HL-60/S4 treated with retinoic acid at 250 ng/mL for 4 days and 3 days (cell line): Measurements from ENCODE around the gene ZNF213.

Experiments used
- in situ Hi-C: fragments of 300-500 bp; cut with MboI; formaldehyde crosslinking; loops from 2 replicates; pipeline ENCODE4 v1.7.0; 2022; ENCODE audit warnings: low sequenced_read_pairs

ZNF213 gene

GRCh38 chr16:3101018-3101840, 33.6 kb upstream of the ZNF213 start:
- in situ Hi-C loops = no loop called here

- in situ Hi-C loops = no loop called here
Measured at GRCh38 chr16:3101841-3102470, 32.9 kb upstream of the ZNF213 start.

- in situ Hi-C loops = no loop called here
Measured at GRCh38 chr16:3106205-3106928, 28.5 kb upstream of the ZNF213 start.

- in situ Hi-C loops = no loop called here
Measured at GRCh38 chr16:3112058-3112880, 22.6 kb upstream of the ZNF213 start, which contains the start of gene ZNF205. Gene ZNF205, plus strand, starts transcription at chr16:3112586. Its CDS starts 845 bp downstream, at chr16:3113431.

- in situ Hi-C loops = no loop called here
Measured at GRCh38 chr16:3112881-3113574, 21.8 kb upstream of the ZNF213 start.

GRCh38 chr16:3113765-3114479, 20.9 kb upstream of the ZNF213 start:
- in situ Hi-C loops = no loop called here

- in situ Hi-C loops = no loop called here
Measured at GRCh38 chr16:3115003-3115402, 19.8 kb upstream of the ZNF213 start.

- in situ Hi-C loops = no loop called here
Measured at GRCh38 chr16:3115561-3115960, 19.3 kb upstream of the ZNF213 start.

- in situ Hi-C loops = no loop called here
Measured at GRCh38 chr16:3118204-3118790, 16.5 kb upstream of the ZNF213 start.

- in situ Hi-C loops = no loop called here
Measured at GRCh38 chr16:3118846-3119245, 16.0 kb upstream of the ZNF213 start.

GRCh38 chr16:3119286-3119685, 15.5 kb upstream of the ZNF213 start:
- in situ Hi-C loops = no loop called here

- in situ Hi-C loops = no loop called here
Measured at GRCh38 chr16:3119701-3120408, 15.0 kb upstream of the ZNF213 start.

- in situ Hi-C loops = no loop called here
Measured at GRCh38 chr16:3120435-3120834, 14.4 kb upstream of the ZNF213 start.

- in situ Hi-C loops = no loop called here
Measured at GRCh38 chr16:3121851-3122467, 12.9 kb upstream of the ZNF213 start.

GRCh38 chr16:3122926-3123570, 11.8 kb upstream of the ZNF213 start:
- in situ Hi-C loops = no loop called here

- in situ Hi-C loops = no loop called here
Measured at GRCh38 chr16:3123986-3124886, 10.6 kb upstream of the ZNF213 start.

- in situ Hi-C loops = no loop called here
Measured at GRCh38 chr16:3127745-3128144, 7.1 kb upstream of the ZNF213 start.
